ENCODE measurements around the gene MED25. TPM values are rescaled to one million over a fixed set of nuclear protein-coding genes. Genes with fewer than 3 reads are reported as not detected.

The MED25 gene
- total and polyA plus RNA-seq, 9 of the 15 experiments (the other 6 are each of a cell fraction or from before 2014, with no cell fraction given), result 4.1 to 93.9 (median 19.3) TPM

DNA sequence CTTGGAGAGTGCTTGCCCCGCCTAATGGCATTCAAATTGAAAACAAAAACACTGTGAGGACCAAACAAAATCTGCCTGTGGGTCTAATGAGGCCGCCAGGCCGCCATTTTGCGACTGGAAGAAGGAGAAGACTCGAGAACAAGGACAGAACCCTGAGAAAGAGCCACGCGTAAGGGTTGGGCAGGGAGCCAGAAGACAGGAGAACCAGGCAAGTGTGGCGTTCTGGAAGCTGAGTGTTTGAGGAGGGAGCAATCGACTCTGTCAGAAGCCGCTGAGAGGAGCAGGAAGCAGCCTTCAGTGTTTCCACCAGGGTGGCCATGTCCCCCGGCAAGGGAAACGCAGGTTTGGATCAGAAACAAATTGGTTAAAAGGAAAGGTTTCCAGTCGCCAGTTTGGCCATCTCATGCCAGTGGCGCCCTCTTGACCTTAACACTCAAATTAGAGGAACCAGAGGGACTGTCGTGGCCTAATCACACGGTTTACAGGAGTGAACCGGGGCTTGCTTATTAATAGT lies 22.7 kb downstream of the MED25 start (continued):
- TF ChIP-seq DDX20 (tag; IDR thresholded peaks at IDR 0.05; ENCODE audit: low read depth) (no peak), TSC22D4 (tag; IDR thresholded peaks at IDR 0.05) (no peak), GTF2F1 (IDR thresholded peaks at IDR 0.05; ENCODE audit: low read depth, low read length) (no peak), RFX5 (IDR thresholded peaks at IDR 0.05; ENCODE audit: low read depth, low read length) (no peak), CHD4 (IDR thresholded peaks at IDR 0.05; ENCODE audit: insufficient read depth, insufficient replicate concordance, low read depth, low read length, poor library complexity, severe bottlenecking) (no peak), TBP (optimal IDR thresholded peaks at IDR 0.05; ENCODE audit: low read depth, low read length) (no peak), ARID1B (IDR thresholded peaks at IDR 0.05) (no peak), KLF16 (IDR thresholded peaks at IDR 0.05) (no peak)

- ChIA-PET CTCF (ENCODE audit: low intra/inter-chr PET ratio) (no interaction called here), POLR2A (interaction anchor here (0.6 to 1.3 kb wide), 2 partner anchors 8 to 250 kb away, joined by 3 to 5 read pairs; no protein-coding TSS in a partner anchor)
- DNase-seq (ENCODE audit: extremely low read depth in 1 of 4, low spot score in 3 of 4), result no peak
- Histone ChIP-seq H3K9ac (ENCODE audit: insufficient read depth in 1 of 2, low read depth in 2 of 2, low read length in 2 of 2) (no peak overlapping the region), H3K79me2 (ENCODE audit: control insufficient read depth, insufficient read depth, low read length) (no peaks in the 10 kb centered on the region), H3K27me3 (ENCODE audit: control insufficient read depth in 2 of 2, insufficient read depth in 2 of 2, low read length in 2 of 2) (no peaks in the 10 kb centered on the region), H3K27ac (ENCODE audit: extremely low read depth, low read depth, low read length) (no peak overlapping the region), H3K4me3 (no peak overlapping the region), H3K4me2 (ENCODE audit: insufficient read depth, low read length) (no peak overlapping the region), H2AFZ (ENCODE audit: low read depth, low read length) (no peak overlapping the region), H3K36me3 (ENCODE audit: control insufficient read depth, insufficient read depth, low read length) (peaks cover 26% of the 10 kb centered on the region), H3K9me1 (ENCODE audit: control insufficient read depth, insufficient read depth, low read length) (peaks cover 3% of the 10 kb centered on the region), H3K9me3 (replicated peaks; ENCODE audit: control insufficient read depth, insufficient read depth, low read depth, low read length) (0 out of 2 replicates have a peak, but pooled peaks cover 3% of the 10 kb centered on the region), H3K4me1 (replicated peaks in 1 of 2; ENCODE audit: control insufficient read depth in 2 of 2, insufficient read depth in 2 of 2, low read length in 2 of 2) (peaks cover 9 to 12% of the 10 kb centered on the region in 2 experiments), H4K20me1 (replicated peaks; ENCODE audit: control insufficient read depth, insufficient read depth, low read length) (no peaks in the 10 kb centered on the region)
- 80% methylated on average over 3 of the region's 3 CpGs for WGBS (ENCODE audit: insufficient coverage, low coverage, missing lambda C conversion rate)
- ATAC-seq, result no peak
- FAIRE-seq, result no peak
- in situ Hi-C loops (cut with MboI), result no loop called here
- BruUV-seq (replicated peaks), result no TSS peak
- intact Hi-C loops (cut with micrococcal nuclease), result no loop called here
- no peak for TF ChIP-seq PML (IDR thresholded peaks at IDR 0.05; ENCODE audit: low read length)
- no peak for TF ChIP-seq CBFB (CRISPR knock-in tag; IDR thresholded peaks at IDR 0.05)
- no peak for TF ChIP-seq MXI1 (IDR thresholded peaks at IDR 0.05; ENCODE audit: low read depth, low read length)
- no peak for TF ChIP-seq HOXB6 (CRISPR knock-in tag; IDR thresholded peaks at IDR 0.05; ENCODE audit: borderline replicate concordance)
Observed at GRCh38 chr19:49843265-49843664, 25.2 kb downstream of the MED25 start.

Measured in K562 (cell line).